ENCODE results near the gene FGF18.
"Not testable (repeated sequence)": the region's sequence is repeated elsewhere in the genome, so short reads cannot be mapped to it uniquely, and the experiment has no call there.

GRCh38 chr5:171398660-171399059 lies 20.8 kb upstream of the FGF18 start:
- not testable (repeated sequence) for TF ChIP-seq CTCF (IDR thresholded peaks at IDR 0.05; ENCODE audit: low read depth, low read length); EZH2phosphoT487 (IDR thresholded peaks at IDR 0.05; ENCODE audit: low read depth)
